ENCODE results near the gene CIT.
"Not testable (repeated sequence)": the region's sequence is repeated elsewhere in the genome, so short reads cannot be mapped to it uniquely, and the experiment has no call there.

CIT gene

GRCh38 chr12:119673634-119674033, 203.5 kb downstream of the CIT start:
- DNase-seq (ENCODE audit: low read depth) = no peak

- DNase-seq (ENCODE audit: low read depth) = no peak
Measured at GRCh38 chr12:119672194-119672593, 204.9 kb downstream of the CIT start.

GRCh38 chr12:119671070-119671469, 206.1 kb downstream of the CIT start:
- no peak for DNase-seq (ENCODE audit: low read depth)

GRCh38 chr12:119669744-119670472, 207.2 kb downstream of the CIT start:
- DNase-seq (ENCODE audit: low read depth) = no peak

- no peak for DNase-seq (ENCODE audit: low read depth)
Measured at GRCh38 chr12:119668324-119668841, 208.7 kb downstream of the CIT start.

GRCh38 chr12:119667577-119668323, 209.4 kb downstream of the CIT start, which contains the start of gene PRKAB1:
Gene PRKAB1, plus strand, starts transcription at chr12:119668133. Its CDS starts 112 bp downstream, at chr12:119668245.
- peak; percentile 96 for DNase-seq (ENCODE audit: low read depth)

- no peak for DNase-seq (ENCODE audit: low read depth)
Measured at GRCh38 chr12:119666900-119667576, 210.1 kb downstream of the CIT start.

- DNase-seq (ENCODE audit: low read depth) = no peak
Measured at GRCh38 chr12:119666226-119666795, 210.8 kb downstream of the CIT start.

- no peak for DNase-seq (ENCODE audit: low read depth)
Measured at GRCh38 chr12:119665164-119665929, 211.8 kb downstream of the CIT start.

- no peak for DNase-seq (ENCODE audit: low read depth)
Measured at GRCh38 chr12:119664642-119665041, 212.5 kb downstream of the CIT start.

- DNase-seq (ENCODE audit: low read depth) = no peak
Measured at GRCh38 chr12:119661882-119662281, 215.2 kb downstream of the CIT start.

GRCh38 chr12:119660076-119660475, 217.0 kb downstream of the CIT start:
- no peak for DNase-seq (ENCODE audit: low read depth)

GRCh38 chr12:119659289-119659897, 217.7 kb downstream of the CIT start:
- no peak for DNase-seq (ENCODE audit: low read depth)

GRCh38 chr12:119658166-119658565, 219.0 kb downstream of the CIT start:
- DNase-seq (ENCODE audit: low read depth) = not testable (repeated sequence)

- DNase-seq (ENCODE audit: low read depth) = not testable (repeated sequence)
Measured at GRCh38 chr12:119657001-119657400, 220.1 kb downstream of the CIT start.

GRCh38 chr12:119652665-119653064, 224.5 kb downstream of the CIT start:
- DNase-seq (ENCODE audit: low read depth) = no peak

GRCh38 chr12:119649202-119649808, 227.8 kb downstream of the CIT start:
- no peak for DNase-seq (ENCODE audit: low read depth)

- DNase-seq (ENCODE audit: low read depth) = no peak
Measured at GRCh38 chr12:119645535-119646059, 231.5 kb downstream of the CIT start.

GRCh38 chr12:119644930-119645329, 232.2 kb downstream of the CIT start:
- DNase-seq (ENCODE audit: low read depth) = no peak

- DNase-seq (ENCODE audit: low read depth) = peak; percentile 2
Measured at GRCh38 chr12:119642986-119643385, 234.1 kb downstream of the CIT start.
